ENCODE data around the gene CLTA. TPM values are rescaled to one million over a fixed set of nuclear protein-coding genes. Genes with fewer than 3 reads are reported as not detected.
A peak's percentile ranks its signal among the peaks of the same experiment; 100 is the strongest.

Gene CLTA
- total RNA-seq, 2 donors from 2014 or later: 69.3 to 166 TPM

DNA sequence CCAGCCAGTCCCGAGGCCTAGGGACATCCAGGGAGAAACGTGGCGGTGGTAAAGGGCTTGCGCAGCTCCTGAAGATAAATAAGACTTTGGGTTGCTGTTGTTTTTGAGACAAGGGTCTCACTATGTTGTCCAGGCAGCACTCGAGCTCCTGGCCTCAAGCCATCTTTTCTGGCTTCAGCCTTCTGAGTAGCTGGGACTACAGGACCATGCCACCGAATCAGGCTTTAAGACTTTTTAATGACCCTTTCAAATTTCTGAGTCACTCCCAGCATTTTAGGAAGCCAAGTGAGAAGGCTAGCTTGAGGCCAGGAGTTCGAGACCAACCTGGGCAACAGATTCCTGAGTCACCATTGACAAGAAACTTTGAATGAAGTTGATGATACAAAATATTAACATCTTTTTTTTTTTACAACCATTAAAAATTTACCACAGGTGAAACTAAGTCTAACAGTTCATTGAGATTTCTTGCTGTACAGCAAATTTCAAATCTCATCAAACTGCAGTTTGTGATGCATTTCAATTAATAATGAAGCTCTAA lies 68.3 kb downstream of the CLTA start:
- H3K27me3 Mint-ChIP-seq: no peaks in the 10 kb centered on the region
- peak overlapping the region; percentile 90 for H3K27ac Mint-ChIP-seq
- ATAC-seq (replicated peaks): no peak
- no peaks in the 10 kb centered on the region for H3K4me1 Mint-ChIP-seq
- H3K9me3 Mint-ChIP-seq: no peaks in the 10 kb centered on the region
- H3K36me3 Mint-ChIP-seq (ENCODE audit: low read depth): no peaks in the 10 kb centered on the region
- H3K4me3 Mint-ChIP-seq: peak overlapping the region; percentile 98

Other genes starting within 250 kb of the CLTA start
- gene OR2S2, start 232.8 kb upstream of the CLTA start, total RNA-seq: not detected
- gene RECK, start 154.0 kb upstream of the CLTA start, total RNA-seq: 1 to 10 TPM; 4.2 to 5.4 TPM
- 10 to 100 TPM; 10.2 to 10.7 TPM for gene GLIPR2, start 54.2 kb upstream of the CLTA start, total RNA-seq
- not detected for gene CCIN, start 21.5 kb upstream of the CLTA start, total RNA-seq
- 10 to 100 TPM; 19.3 to 19.6 TPM for gene GNE, start 67.5 kb downstream of the CLTA start, total RNA-seq
- 10 to 100 TPM; 39.1 to 39.3 TPM for gene RNF38, start 209.3 kb downstream of the CLTA start, total RNA-seq

All from activated T-helper 17 cell treated with anti-CD3 and anti-CD28 coated beads, Interleukin-2, amount 50 U/mL, for 72 hours (primary cell).